ENCODE measurements around the gene AP1S2.
"Not testable (repeated sequence)": the region's sequence is repeated elsewhere in the genome, so short reads cannot be mapped to it uniquely, and the experiment has no call there.

AP1S2 gene

GRCh38 chrX:15854712-15855567 lies at the start of gene AP1S2:
AP1S2 (minus strand) TSS chrX:15854813; CDS start chrX:15852524, 2,289 bp downstream.
- DNase-seq (ENCODE audit: low read depth in 1 of 2, low spot score in 1 of 2), result peak; percentile 82 to 97
- in situ Hi-C loops (cut with HindIII; ENCODE audit: low pct_unique_long_range_greater_than_20kb, low sequenced_read_pairs), result no loop called here
- TF ChIP-seq JUND (IDR thresholded peaks at IDR 0.05; ENCODE audit: low read depth), result no peak

- no peak for DNase-seq (ENCODE audit: low read depth in 1 of 2, low spot score in 1 of 2)
- in situ Hi-C loops (cut with HindIII; ENCODE audit: low pct_unique_long_range_greater_than_20kb, low sequenced_read_pairs), result no loop called here
- no peak for TF ChIP-seq JUND (IDR thresholded peaks at IDR 0.05; ENCODE audit: low read depth)
Measured at GRCh38 chrX:15903186-15903681, 48.6 kb upstream of the AP1S2 start.

GRCh38 chrX:15895334-15895733 lies 40.7 kb upstream of the AP1S2 start:
- no peak for TF ChIP-seq JUND (IDR thresholded peaks at IDR 0.05; ENCODE audit: low read depth)
- no peak for DNase-seq (ENCODE audit: low read depth in 1 of 2, low spot score in 1 of 2)
- in situ Hi-C loops (cut with HindIII; ENCODE audit: low pct_unique_long_range_greater_than_20kb, low sequenced_read_pairs), result no loop called here

DNA sequence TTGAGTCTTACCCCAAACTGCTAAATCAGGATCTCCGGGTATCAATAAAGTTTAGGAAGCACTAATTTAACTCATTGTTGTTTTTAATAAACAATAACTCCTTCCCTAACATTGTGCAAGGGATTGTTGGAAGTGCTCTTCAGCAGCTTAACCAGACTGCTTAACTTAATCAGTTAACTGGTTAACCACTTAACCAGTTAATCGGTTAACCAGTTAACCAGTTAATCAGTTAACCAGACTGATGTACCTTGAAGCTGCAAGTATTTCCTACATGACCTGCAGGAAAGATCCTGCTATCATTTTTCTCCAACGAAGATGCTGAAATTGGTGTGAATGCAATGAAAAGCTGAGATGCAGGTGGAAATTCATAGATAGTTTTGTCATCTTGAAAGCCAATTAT lies 40.1 kb upstream of the AP1S2 start:
- DNase-seq (ENCODE audit: low read depth in 1 of 2, low spot score in 1 of 2), result no peak
- in situ Hi-C loops (cut with HindIII; ENCODE audit: low pct_unique_long_range_greater_than_20kb, low sequenced_read_pairs), result no loop called here
- no peak for TF ChIP-seq JUND (IDR thresholded peaks at IDR 0.05; ENCODE audit: low read depth)

- TF ChIP-seq JUND (IDR thresholded peaks at IDR 0.05; ENCODE audit: low read depth), result no peak
- in situ Hi-C loops (cut with HindIII; ENCODE audit: low pct_unique_long_range_greater_than_20kb, low sequenced_read_pairs), result no loop called here
- DNase-seq (ENCODE audit: low read depth in 1 of 2, low spot score in 1 of 2), result no peak
Measured at GRCh38 chrX:15890463-15890862, 35.9 kb upstream of the AP1S2 start.

GRCh38 chrX:15888062-15888461 lies 33.4 kb upstream of the AP1S2 start:
- no peak for DNase-seq (ENCODE audit: low read depth in 1 of 2, low spot score in 1 of 2)
- no peak for TF ChIP-seq JUND (IDR thresholded peaks at IDR 0.05; ENCODE audit: low read depth)
- in situ Hi-C loops (cut with HindIII; ENCODE audit: low pct_unique_long_range_greater_than_20kb, low sequenced_read_pairs), result no loop called here

DNA sequence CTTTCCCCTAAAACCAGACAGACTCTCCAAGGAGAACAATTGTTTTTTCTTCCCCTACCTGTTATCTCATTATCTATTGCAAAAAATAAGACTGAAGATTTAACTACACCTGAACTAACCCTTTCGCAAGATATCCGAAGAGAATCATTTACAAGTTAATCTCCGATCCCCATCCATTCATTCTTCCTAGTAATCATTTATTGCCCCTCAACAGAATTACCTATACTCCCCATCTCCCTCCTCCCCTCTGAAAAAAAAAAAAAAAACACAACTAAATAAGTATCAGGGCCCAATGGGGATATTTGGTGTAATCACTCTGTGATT lies 28.9 kb upstream of the AP1S2 start:
- DNase-seq (ENCODE audit: low read depth in 1 of 2, low spot score in 1 of 2), result no peak
- in situ Hi-C loops (cut with HindIII; ENCODE audit: low pct_unique_long_range_greater_than_20kb, low sequenced_read_pairs), result no loop called here
- TF ChIP-seq JUND (IDR thresholded peaks at IDR 0.05; ENCODE audit: low read depth), result no peak

DNA sequence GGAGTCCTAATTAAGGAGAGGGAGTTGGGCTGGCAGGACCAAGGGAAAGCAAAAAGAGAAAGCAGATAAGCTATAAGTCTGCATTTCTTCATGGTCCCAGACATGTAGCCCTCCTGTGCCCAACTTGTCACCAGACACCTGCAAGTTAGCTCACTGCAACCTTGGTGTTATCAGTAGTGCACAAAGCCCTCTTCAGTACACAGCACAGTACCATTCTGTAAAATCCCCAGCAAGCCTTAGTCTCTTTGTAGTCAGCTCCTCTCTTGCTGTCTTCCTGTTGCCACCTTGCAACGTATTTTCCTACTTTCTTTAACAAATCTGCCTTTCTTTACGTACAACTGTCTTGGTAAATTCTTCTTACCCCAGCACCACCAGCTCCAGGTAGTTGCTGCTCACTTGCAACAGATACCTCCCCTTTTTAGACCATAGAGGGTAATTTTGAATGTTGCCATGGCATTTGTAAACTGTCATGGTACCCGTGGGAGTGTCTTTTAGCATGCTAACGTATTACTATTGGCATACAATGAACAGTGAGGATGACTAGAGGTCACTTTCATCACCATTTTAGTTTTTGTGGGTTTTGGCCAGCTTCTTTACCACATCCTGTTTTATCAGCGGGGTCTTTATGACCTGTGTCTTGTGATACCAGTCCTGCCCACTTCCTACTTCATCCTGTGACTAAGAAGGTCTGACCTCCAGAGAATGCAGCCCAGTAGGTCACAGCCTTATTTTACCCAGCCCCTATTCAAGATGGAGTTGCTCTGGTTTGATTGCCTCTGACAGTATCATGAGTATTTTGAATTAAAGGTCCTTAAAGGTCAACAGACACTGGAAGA lies 28.3 kb upstream of the AP1S2 start:
- no peak for DNase-seq (ENCODE audit: low read depth in 1 of 2, low spot score in 1 of 2)
- in situ Hi-C loops (cut with HindIII; ENCODE audit: low pct_unique_long_range_greater_than_20kb, low sequenced_read_pairs), result no loop called here
- no peak for TF ChIP-seq JUND (IDR thresholded peaks at IDR 0.05; ENCODE audit: low read depth)

- in situ Hi-C loops (cut with HindIII; ENCODE audit: low pct_unique_long_range_greater_than_20kb, low sequenced_read_pairs), result no loop called here
- no peak for TF ChIP-seq JUND (IDR thresholded peaks at IDR 0.05; ENCODE audit: low read depth)
- DNase-seq (ENCODE audit: low read depth in 1 of 2, low spot score in 1 of 2), result no peak
Measured at GRCh38 chrX:15881381-15881897, 26.8 kb upstream of the AP1S2 start.

DNA sequence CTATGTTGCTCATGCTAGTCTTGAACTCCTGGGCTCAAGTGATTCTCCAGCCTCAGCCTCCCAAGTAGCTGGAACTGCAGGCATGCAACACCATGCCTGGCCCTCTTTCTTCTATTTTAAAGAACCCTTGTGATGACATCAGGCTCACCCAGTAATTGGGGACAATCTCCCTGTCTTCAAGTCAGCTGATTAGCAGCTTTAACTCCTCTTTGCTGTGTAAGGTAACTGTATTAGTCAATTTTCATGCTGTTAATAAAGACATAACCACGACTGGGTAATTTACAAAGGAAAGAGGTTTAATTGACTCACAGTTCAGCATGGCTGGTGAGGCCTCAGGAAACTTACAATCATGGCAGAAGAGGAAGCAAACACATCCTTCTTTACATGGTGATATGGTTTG lies 23.3 kb upstream of the AP1S2 start:
- DNase-seq (ENCODE audit: low read depth in 1 of 2, low spot score in 1 of 2); in situ Hi-C loops (cut with HindIII; ENCODE audit: low pct_unique_long_range_greater_than_20kb, low sequenced_read_pairs): not testable (repeated sequence)

DNA sequence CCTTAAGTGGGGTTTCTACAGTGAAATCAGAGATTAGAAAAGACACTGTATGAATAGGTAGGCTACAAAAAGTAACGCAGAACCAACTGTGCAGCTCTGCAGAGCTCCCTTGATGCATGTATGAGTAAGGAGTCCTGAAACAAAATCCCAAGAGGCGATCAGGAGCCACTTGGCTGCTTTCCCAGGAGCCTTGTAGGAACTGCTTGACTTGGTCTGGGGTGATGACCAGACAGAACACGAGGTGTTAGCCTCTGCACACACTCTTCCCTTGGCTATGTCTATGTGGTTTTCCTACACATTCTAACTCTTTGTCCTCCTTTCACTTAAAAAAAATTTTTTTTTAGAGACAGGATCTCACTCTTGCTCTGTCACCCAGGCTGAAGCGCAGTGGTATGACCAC lies 22.8 kb upstream of the AP1S2 start:
- no peak for TF ChIP-seq JUND (IDR thresholded peaks at IDR 0.05; ENCODE audit: low read depth)
- in situ Hi-C loops (cut with HindIII; ENCODE audit: low pct_unique_long_range_greater_than_20kb, low sequenced_read_pairs), result no loop called here
- no peak for DNase-seq (ENCODE audit: low read depth in 1 of 2, low spot score in 1 of 2)

- no peak for TF ChIP-seq JUND (IDR thresholded peaks at IDR 0.05; ENCODE audit: low read depth)
- no peak for DNase-seq (ENCODE audit: low read depth in 1 of 2, low spot score in 1 of 2)
- in situ Hi-C loops (cut with HindIII; ENCODE audit: low pct_unique_long_range_greater_than_20kb, low sequenced_read_pairs), result no loop called here
Measured at GRCh38 chrX:15874672-15875071, 20.1 kb upstream of the AP1S2 start.

GRCh38 chrX:15873566-15873965 lies 19.0 kb upstream of the AP1S2 start:
- no peak for DNase-seq (ENCODE audit: low read depth in 1 of 2, low spot score in 1 of 2)
- in situ Hi-C loops (cut with HindIII; ENCODE audit: low pct_unique_long_range_greater_than_20kb, low sequenced_read_pairs), result no loop called here
- no peak for TF ChIP-seq JUND (IDR thresholded peaks at IDR 0.05; ENCODE audit: low read depth)
